HFFc6 (cell line): ENCODE data around the gene RNASET2. TPM values are rescaled to one million over a fixed set of nuclear protein-coding genes. Genes with fewer than 3 reads are reported as not detected.

Experiments used
- DNase-seq: peaks from one replicate; pipeline ENCODE4 v3.0.0-alpha.2; 2018
- H3K27ac Mint-ChIP-seq: 2 replicates; pipeline ENCODE4 v1.8.0; 2020; ENCODE audit warnings: mild to moderate bottlenecking, mixed read lengths
- H3K27me3 Mint-ChIP-seq: 2 replicates; pipeline ENCODE4 v1.8.0; 2021; ENCODE audit warnings: mild to moderate bottlenecking, moderate library complexity, mixed read lengths; ENCODE audit not compliant: insufficient read depth
- H3K36me3 Mint-ChIP-seq: 2 replicates; pipeline ENCODE4 v1.8.0; 2021; ENCODE audit warnings: low read depth, mixed read lengths
- H3K4me1 Mint-ChIP-seq: 2 replicates; pipeline ENCODE4 v1.8.0; 2020; ENCODE audit warnings: low read depth, mixed read lengths
- H3K4me3 Mint-ChIP-seq: 2 replicates; pipeline ENCODE4 v1.8.0; 2020; ENCODE audit warnings: mild to moderate bottlenecking, moderate library complexity, mixed read lengths
- H3K9me3 Mint-ChIP-seq: 2 replicates; pipeline ENCODE4 v1.8.0; 2020; ENCODE audit warnings: mild to moderate bottlenecking, mixed read lengths
- long read RNA-seq: library from polyadenylated mRNA; unstranded; transcript quantifications from one replicate; pipeline ENCODE4 v2.0.0, GENCODE V29; 2019
- total RNA-seq, 6 experiments: library from RNA; stranded (reverse); fragmentation: NEBNext Ultra II Directional; extraction: Animal tissue kit (Norgen Biotek cat#: 25700); gene quantifications; 2 replicates in 1 of 6; 3 replicates in 5 of 6; pipeline ENCODE4 v1.2.3, GENCODE V29; 2021
- TF ChIP-seq, protein P1 (sequence below): fragments of 200-600 bp; sonication (generic); IDR thresholded peaks from 2 replicates; pipeline ENCODE4 v1.5.0; 2021; ENCODE audit warnings: antibody characterized with exemption, mild to moderate bottlenecking

Gene RNASET2, protein sequence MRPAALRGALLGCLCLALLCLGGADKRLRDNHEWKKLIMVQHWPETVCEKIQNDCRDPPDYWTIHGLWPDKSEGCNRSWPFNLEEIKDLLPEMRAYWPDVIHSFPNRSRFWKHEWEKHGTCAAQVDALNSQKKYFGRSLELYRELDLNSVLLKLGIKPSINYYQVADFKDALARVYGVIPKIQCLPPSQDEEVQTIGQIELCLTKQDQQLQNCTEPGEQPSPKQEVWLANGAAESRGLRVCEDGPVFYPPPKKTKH
- total RNA-seq: 10 to 100 TPM; 15.1 to 28.9 (median 16.5) TPM
- long read RNA-seq, transcript RNASET2-210 (9 exons, 1,375 nt): major isoform, 44 of 55 reads
- long read RNA-seq, partial matches to known transcripts: 0 of 55 reads
- long read RNA-seq, other reads (novel, unspliced or antisense): 6 of 55 reads

DNA sequence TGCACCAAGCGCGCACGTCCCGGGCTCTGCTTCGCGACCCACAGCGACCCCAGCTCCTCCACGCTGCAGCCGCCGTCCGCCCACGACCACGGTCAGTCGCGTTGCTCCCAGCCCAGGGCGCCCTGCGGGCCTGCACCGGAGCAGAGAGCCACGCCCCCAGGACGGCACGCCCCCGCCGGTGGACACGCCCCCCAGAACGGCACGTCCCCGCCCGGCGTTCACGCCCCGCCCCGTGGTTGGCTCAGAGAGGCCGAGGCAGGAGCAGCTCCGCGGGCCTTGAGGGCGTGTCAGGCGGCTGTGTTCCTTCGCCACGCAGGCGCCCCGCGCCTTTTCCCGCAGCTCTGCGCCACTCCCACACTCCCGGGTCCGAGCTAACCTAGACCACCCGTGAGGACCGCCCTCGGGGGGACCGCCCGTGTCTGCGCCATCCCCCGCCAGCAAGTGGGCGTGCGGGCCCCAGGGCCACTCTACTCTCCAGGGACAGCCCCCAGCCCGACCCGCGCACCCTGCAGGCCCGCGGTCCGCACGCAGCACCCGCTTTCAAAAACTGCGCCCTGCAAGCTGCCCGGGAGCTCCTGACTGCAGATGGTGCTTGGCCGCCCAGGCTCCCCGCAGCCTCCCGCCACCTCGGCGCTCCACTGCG, at the start of gene RNASET2:
Gene RNASET2 (minus strand): TSS at position 107 of the 643 bp plus-strand sequence. CDS start 368 bp downstream, outside the sequence.
- H3K27me3 Mint-ChIP-seq: no peaks in the 10 kb centered on the region
- H3K4me1 Mint-ChIP-seq: peaks cover 28% of the 10 kb centered on the region
- TF ChIP-seq, protein P1, sequence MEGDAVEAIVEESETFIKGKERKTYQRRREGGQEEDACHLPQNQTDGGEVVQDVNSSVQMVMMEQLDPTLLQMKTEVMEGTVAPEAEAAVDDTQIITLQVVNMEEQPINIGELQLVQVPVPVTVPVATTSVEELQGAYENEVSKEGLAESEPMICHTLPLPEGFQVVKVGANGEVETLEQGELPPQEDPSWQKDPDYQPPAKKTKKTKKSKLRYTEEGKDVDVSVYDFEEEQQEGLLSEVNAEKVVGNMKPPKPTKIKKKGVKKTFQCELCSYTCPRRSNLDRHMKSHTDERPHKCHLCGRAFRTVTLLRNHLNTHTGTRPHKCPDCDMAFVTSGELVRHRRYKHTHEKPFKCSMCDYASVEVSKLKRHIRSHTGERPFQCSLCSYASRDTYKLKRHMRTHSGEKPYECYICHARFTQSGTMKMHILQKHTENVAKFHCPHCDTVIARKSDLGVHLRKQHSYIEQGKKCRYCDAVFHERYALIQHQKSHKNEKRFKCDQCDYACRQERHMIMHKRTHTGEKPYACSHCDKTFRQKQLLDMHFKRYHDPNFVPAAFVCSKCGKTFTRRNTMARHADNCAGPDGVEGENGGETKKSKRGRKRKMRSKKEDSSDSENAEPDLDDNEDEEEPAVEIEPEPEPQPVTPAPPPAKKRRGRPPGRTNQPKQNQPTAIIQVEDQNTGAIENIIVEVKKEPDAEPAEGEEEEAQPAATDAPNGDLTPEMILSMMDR: no peak; the same call in 1 of the 2 replicates
- H3K9me3 Mint-ChIP-seq: no peaks in the 10 kb centered on the region
- DNase-seq: peak; percentile 89
- H3K4me3 Mint-ChIP-seq: peak within 1 kb of the TSS; percentile 80
- no peaks in the 10 kb centered on the region for H3K36me3 Mint-ChIP-seq
- peak within 1 kb of the TSS; percentile 51 for H3K27ac Mint-ChIP-seq

DNA sequence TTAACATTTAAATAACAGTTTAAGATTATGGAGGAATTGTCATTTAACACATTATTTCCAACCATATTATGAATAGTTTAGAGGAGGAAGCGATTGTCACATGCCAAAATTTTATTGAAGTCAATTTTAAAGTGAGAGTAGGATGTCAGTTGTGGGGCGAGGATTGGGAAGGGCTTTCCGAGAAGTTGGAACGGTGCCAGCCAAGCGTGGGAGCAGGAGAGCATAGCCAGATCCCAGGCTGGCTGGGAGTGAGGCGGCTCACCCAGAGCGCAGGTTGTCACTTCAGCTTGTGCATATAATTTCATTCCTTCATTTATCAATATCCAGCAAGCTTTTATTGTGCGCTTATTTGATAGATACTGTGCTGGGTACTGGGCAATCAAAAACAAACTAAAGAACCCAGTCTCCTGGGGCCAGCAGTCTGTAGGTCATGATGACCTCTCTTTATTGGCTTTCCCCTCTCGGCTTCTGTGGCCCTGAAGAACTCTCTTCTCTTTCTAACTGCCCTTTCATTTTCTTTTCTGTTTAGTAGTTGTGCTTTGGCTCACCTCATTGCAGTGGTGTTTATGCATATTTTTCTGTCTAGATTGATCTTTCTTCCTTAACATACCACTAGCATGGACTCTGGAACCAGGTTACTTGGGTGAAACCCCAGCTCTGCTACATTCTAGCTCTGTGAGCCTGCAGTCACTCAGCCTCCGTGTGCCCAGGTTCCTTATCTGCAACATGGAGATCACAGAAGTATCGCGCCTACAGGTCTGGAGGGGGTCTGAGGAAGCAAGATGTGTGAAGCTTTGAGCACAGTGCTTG, 49.2 kb upstream of the RNASET2 start:
- Mint-ChIP-seq H3K4me1 (peaks cover 16% of the 10 kb centered on the region), H3K9me3 (no peaks in the 10 kb centered on the region), H3K27me3 (no peaks in the 10 kb centered on the region), H3K27ac (no peak overlapping the region), H3K4me3 (no peak overlapping the region), H3K36me3 (peaks cover 24% of the 10 kb centered on the region)
- TF ChIP-seq, protein P1: no peak
- no peak for DNase-seq

DNA sequence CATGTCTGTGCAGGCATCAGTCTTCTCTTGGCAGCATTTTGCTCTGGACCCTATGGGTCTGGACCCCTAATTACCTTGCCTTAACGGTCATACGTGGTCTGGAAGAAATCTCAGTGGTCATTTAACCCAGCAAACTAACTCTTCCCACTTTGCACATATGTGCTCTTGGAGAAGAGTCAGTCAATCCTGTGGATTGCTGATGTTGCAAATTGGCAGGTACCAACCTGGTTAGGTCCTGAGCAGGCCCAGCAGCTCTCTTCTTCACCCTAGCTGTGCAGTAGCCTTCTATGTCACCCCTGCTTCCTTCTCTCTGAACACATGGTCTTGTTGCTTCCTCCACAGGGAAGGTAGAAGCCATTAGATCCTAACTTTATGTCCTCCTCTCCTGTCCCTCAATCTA, 44.4 kb upstream of the RNASET2 start:
- Mint-ChIP-seq H3K9me3 (no peaks in the 10 kb centered on the region), H3K27ac (peak overlapping the region; percentile 25; the same call in 1 of the 2 replicates), H3K36me3 (peaks cover 14% of the 10 kb centered on the region; the same call in 1 of the 2 replicates), H3K4me3 (peak overlapping the region; percentile 96), H3K4me1 (peaks cover 37% of the 10 kb centered on the region), H3K27me3 (no peaks in the 10 kb centered on the region)
- TF ChIP-seq, protein P1: no peak
- DNase-seq: no peak

DNA sequence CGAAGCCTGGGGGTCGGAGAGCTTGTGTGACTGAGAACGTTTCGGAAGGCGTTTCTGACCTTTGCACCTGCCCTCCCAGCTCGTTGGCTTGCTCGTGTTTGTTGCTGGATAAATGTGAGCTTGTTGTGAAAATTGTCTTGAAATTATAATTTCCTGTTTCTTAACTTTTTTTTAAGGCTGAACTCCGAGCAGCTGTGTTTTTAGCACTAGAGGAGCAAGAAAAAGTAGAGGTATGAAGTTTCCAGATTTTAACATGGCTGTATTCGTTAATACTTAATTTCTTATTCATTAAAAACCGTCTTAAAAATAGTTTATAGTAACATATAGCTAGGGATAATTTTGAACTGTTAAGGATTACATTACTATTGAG, 43.5 kb upstream of the RNASET2 start:
- H3K4me3 Mint-ChIP-seq: peak overlapping the region; percentile 96
- DNase-seq: no peak
- H3K27ac Mint-ChIP-seq: peak overlapping the region; percentile 57; the same call in 1 of the 2 replicates
- H3K36me3 Mint-ChIP-seq: peaks cover 11% of the 10 kb centered on the region; the same call in 1 of the 2 replicates
- TF ChIP-seq, protein P1: no peak
- peaks cover 37% of the 10 kb centered on the region for H3K4me1 Mint-ChIP-seq
- no peaks in the 10 kb centered on the region for H3K27me3 Mint-ChIP-seq
- no peaks in the 10 kb centered on the region for H3K9me3 Mint-ChIP-seq

DNA sequence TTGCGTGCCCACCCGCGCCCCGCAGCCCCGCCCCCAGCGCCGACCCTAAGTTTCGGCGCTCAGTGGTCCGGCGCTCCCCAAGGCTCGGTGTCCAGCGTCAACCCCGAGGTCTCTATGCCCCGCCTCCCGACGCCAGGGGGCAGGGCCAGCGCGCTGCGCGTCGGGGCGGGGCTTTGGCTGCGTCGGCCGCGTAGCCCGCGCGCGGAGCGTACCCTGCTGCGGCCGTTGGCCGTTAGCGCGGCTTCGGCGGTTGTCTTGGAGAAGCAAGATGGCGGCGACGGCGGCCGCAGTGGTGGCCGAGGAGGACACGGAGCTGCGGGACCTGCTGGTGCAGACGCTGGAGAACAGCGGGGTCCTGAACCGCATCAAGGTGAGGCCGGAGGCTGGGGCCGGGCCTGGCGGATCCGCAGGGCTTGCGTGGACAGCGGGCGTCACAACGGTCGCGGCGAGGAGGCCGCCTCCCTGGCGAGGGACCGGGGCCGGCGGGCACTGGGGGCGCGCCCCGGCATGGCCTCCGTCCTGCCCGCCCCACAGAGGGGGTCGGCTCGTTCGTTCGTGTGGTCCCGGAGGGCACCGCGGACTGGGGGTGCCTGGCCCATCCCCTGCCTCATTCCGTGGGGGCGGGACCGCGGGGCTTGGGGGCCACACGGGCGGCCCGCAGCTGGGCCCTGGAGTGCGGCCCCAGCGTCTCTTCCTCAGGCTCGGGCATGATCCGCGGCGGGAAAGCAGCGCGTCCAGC, 43.0 kb upstream of the RNASET2 start, which contains the start of gene CEP43:
Gene CEP43 (plus strand): TSS at position 253 of the 739 bp plus-strand sequence. CDS start 16 bp downstream, at position 269.
- H3K9me3 Mint-ChIP-seq: no peaks in the 10 kb centered on the region
- peak within 1 kb of the TSS; percentile 71 for H3K27ac Mint-ChIP-seq
- H3K4me1 Mint-ChIP-seq: peaks cover 37% of the 10 kb centered on the region
- no peaks in the 10 kb centered on the region for H3K27me3 Mint-ChIP-seq
- peaks cover 15% of the 10 kb centered on the region; the same call in 1 of the 2 replicates for H3K36me3 Mint-ChIP-seq
- peak within 1 kb of the TSS; percentile 96 for H3K4me3 Mint-ChIP-seq
- DNase-seq: peak; percentile 90
- TF ChIP-seq, protein P1: peak; percentile 52; the same call in 1 of the 2 replicates
